Vagina (tissue), 2 donors: Measurements from ENCODE around the gene KRT86.

Source experiments
- POLR2A ChIP-seq, 2 donors: fragments of 450-650 bp; IDR thresholded peaks; one replicate each; pipeline ENCODE4 v1.6.1; 2017; ENCODE audit warnings: antibody characterized with exemption in 2 of 2, mild to moderate bottlenecking in 2 of 2, moderate library complexity in 2 of 2
- POLR2AphosphoS5 ChIP-seq, 2 donors: sonication (generic); formaldehyde crosslinking; IDR thresholded peaks; one replicate each; pipeline ENCODE4 v1.9.0; 2017; ENCODE audit warnings: antibody characterized with exemption in 2 of 2, mild to moderate bottlenecking in 2 of 2, low read depth in 1 of 2; ENCODE audit not compliant: insufficient read depth in 1 of 2
- TF ChIP-seq, protein P1 (sequence below), 3 experiments: fragments of 450-650 bp in 2 of 3; fragments of 200-600 bp in 1 of 3; sonication (generic) in 1 of 3; IDR thresholded peaks; one replicate each; pipeline ENCODE4 v1.5.1; 2017 to 2019; ENCODE audit warnings: antibody characterized with exemption in 3 of 3, mild to moderate bottlenecking in 2 of 3, moderate library complexity in 2 of 3

DNA sequence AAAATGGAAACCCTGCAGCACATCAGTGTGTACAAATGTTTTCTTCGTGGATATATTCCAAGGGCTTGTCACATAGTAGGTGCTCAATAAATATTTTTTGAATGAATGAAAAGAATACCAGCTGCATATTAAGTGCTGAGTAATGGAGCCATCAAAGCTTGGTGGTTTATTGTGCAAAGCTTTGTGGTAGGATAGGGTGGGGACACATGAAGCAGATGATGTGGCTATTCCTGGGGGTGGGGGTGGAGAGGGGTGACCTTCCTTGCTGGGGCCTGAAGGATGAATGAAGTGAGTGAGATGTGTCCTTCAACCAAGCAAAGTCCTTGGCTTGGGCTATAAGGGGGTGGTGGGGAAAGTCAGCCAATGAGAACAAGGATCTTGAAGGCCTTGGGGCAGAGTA, 21.2 kb downstream of the KRT86 start:
- TF ChIP-seq, protein P1, sequence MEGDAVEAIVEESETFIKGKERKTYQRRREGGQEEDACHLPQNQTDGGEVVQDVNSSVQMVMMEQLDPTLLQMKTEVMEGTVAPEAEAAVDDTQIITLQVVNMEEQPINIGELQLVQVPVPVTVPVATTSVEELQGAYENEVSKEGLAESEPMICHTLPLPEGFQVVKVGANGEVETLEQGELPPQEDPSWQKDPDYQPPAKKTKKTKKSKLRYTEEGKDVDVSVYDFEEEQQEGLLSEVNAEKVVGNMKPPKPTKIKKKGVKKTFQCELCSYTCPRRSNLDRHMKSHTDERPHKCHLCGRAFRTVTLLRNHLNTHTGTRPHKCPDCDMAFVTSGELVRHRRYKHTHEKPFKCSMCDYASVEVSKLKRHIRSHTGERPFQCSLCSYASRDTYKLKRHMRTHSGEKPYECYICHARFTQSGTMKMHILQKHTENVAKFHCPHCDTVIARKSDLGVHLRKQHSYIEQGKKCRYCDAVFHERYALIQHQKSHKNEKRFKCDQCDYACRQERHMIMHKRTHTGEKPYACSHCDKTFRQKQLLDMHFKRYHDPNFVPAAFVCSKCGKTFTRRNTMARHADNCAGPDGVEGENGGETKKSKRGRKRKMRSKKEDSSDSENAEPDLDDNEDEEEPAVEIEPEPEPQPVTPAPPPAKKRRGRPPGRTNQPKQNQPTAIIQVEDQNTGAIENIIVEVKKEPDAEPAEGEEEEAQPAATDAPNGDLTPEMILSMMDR (IDR thresholded peaks at IDR 0.05): no peak
- TF ChIP-seq POLR2AphosphoS5 (IDR thresholded peaks at IDR 0.05; ENCODE audit: insufficient read depth in 1 of 2, low read depth in 1 of 2) (no peak), POLR2A (IDR thresholded peaks at IDR 0.05) (no peak)
